Activated T-helper 2 cell treated with anti-CD3 and anti-CD28 coated beads, Interferon-gamma antibody, Interleukin-2, Interleukin-4, amounts not matched to agents 10 μg/mL and 5 μg/mL and 100 μg/mL, durations not matched to agents 14 hours and 24 hours and 36 hours (primary cell): ENCODE data around the gene DCAF10. TPM values are rescaled to one million over a fixed set of nuclear protein-coding genes. Genes with fewer than 3 reads are reported as not detected.

Experiments
- DNase-seq: peaks from one replicate; pipeline ENCODE4 v3.0.0; 2021; ENCODE audit warnings: low spot score
- H3K27ac Mint-ChIP-seq: one replicate; pipeline ENCODE4 v1.8.0; 2021; ENCODE audit warnings: mixed read lengths
- H3K27me3 Mint-ChIP-seq: one replicate; pipeline ENCODE4 v1.8.0; 2021; ENCODE audit warnings: low read depth, mixed read lengths
- H3K36me3 Mint-ChIP-seq: one replicate; pipeline ENCODE4 v1.8.0; 2021; ENCODE audit warnings: low read depth, mixed read lengths
- H3K4me1 Mint-ChIP-seq: one replicate; pipeline ENCODE4 v1.8.0; 2021; ENCODE audit warnings: low read depth, mixed read lengths
- H3K4me3 Mint-ChIP-seq: one replicate; pipeline ENCODE4 v1.8.0; 2021; ENCODE audit warnings: low read depth, mild to moderate bottlenecking, moderate library complexity, mixed read lengths
- H3K9me3 Mint-ChIP-seq: one replicate; pipeline ENCODE4 v1.8.0; 2021; ENCODE audit warnings: mixed read lengths
- intact Hi-C: fragments of 100-400 bp; cut with micrococcal nuclease; formaldehyde crosslinking; loops from one replicate; pipeline ENCODE4 v1.15.1; 2023
- total RNA-seq: library from RNA; stranded (reverse); gene quantifications from 2 replicates; pipeline ENCODE4 v1.2.3, GENCODE V29; 2022

Gene DCAF10
- total RNA-seq, 1 donor from 2014 or later: 17.4 TPM

DNA sequence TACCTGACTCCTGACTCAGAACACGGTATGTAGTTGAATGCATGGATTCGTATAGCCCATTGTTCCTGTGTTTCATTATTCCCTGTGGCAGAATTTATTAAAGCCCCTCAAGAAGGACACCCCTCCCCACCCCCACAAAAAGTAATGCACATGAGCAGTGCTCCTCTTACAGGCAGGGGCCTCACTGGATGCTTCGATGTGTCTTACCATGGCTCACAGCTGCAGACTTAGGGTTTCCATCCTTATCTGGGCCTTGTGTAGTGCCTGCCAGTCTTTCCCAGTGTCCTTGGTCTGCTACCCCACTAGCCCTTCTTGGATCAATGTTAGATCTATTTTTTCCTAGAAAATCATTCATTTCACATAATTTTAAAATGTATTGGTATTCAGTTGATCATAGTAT, 30.6 kb upstream of the DCAF10 start:
- no peaks in the 10 kb centered on the region for H3K4me1 Mint-ChIP-seq
- intact Hi-C loops: no loop called here
- DNase-seq: no peak
- H3K9me3 Mint-ChIP-seq: no peaks in the 10 kb centered on the region
- peaks cover 66% of the 10 kb centered on the region for H3K36me3 Mint-ChIP-seq
- H3K27ac Mint-ChIP-seq: no peak overlapping the region
- H3K4me3 Mint-ChIP-seq: no peak overlapping the region
- H3K27me3 Mint-ChIP-seq: no peaks in the 10 kb centered on the region

GRCh38 chr9:37775216-37775919, 25.2 kb upstream of the DCAF10 start:
- Mint-ChIP-seq H3K4me1 (no peaks in the 10 kb centered on the region), H3K27me3 (no peaks in the 10 kb centered on the region), H3K9me3 (no peaks in the 10 kb centered on the region), H3K36me3 (peaks cover 70% of the 10 kb centered on the region), H3K27ac (no peak overlapping the region), H3K4me3 (no peak overlapping the region)
- no peak for DNase-seq
- intact Hi-C loops: no loop called here

- Mint-ChIP-seq H3K4me1 (no peaks in the 10 kb centered on the region), H3K4me3 (no peak overlapping the region), H3K9me3 (no peaks in the 10 kb centered on the region), H3K27ac (no peak overlapping the region), H3K27me3 (no peaks in the 10 kb centered on the region), H3K36me3 (peaks cover 74% of the 10 kb centered on the region)
- intact Hi-C loops: no loop called here
- DNase-seq: no peak
These were observed 24.3 kb upstream of the DCAF10 start for GRCh38 chr9:37776328-37776727.

DNA sequence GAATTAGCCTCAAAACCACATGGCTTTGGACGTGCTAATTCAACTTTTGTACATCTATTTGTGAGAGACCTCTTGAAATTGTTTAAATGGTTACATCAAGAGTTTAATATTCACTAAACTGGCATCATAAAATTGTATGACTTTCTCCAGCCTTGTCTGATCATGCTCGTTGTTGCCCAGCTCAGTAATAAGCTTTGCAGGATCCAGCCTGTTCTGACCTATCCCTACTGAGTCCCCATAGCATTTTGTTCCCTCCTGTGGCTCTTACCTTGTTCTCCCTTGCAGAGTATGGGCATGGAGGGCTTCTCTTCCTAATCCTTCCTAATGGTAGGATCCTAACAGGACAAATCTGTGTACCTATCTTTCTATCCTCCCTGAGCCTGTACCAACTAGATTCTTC, 22.1 kb upstream of the DCAF10 start:
- Mint-ChIP-seq H3K4me3 (no peak overlapping the region), H3K27ac (no peak overlapping the region)

GRCh38 chr9:37784291-37784615, 16.3 kb upstream of the DCAF10 start:
- Mint-ChIP-seq H3K36me3 (peaks cover 50% of the 10 kb centered on the region), H3K27ac (peak overlapping the region; percentile 96)
- no peak for DNase-seq

More for the DNA sequence above, 22.1 kb upstream of the DCAF10 start:
- H3K27me3 Mint-ChIP-seq: no peaks in the 10 kb centered on the region
- H3K36me3 Mint-ChIP-seq: peaks cover 80% of the 10 kb centered on the region
- no peaks in the 10 kb centered on the region for H3K9me3 Mint-ChIP-seq
- intact Hi-C loops: no loop called here
- no peak for DNase-seq
- peaks cover 18% of the 10 kb centered on the region for H3K4me1 Mint-ChIP-seq

GRCh38 chr9:37784616-37785483, 15.7 kb upstream of the DCAF10 start, which contains the start of gene EXOSC3:
Gene EXOSC3, minus strand, starts transcription at chr9:37785064. Its CDS starts 20 bp downstream, at chr9:37785044.
- Mint-ChIP-seq H3K27ac (peak within 1 kb of the TSS; percentile 96), H3K9me3 (no peaks in the 10 kb centered on the region), H3K4me1 (peaks cover 29% of the 10 kb centered on the region), H3K27me3 (no peaks in the 10 kb centered on the region), H3K4me3 (peak within 1 kb of the TSS; percentile 98), H3K36me3 (peaks cover 44% of the 10 kb centered on the region)
- intact Hi-C loops: loop anchor here (1.0 to 10.0 kb wide), 3 partner anchors 15 to 320 kb away; partner anchors contain the start of genes DCAF10, TRMT10B and ZBTB5
- peak; percentile 85 for DNase-seq

More at GRCh38 chr9:37784291-37784615, 16.3 kb upstream of the DCAF10 start:
- Mint-ChIP-seq H3K4me3 (peak overlapping the region; percentile 98), H3K27me3 (no peaks in the 10 kb centered on the region), H3K9me3 (no peaks in the 10 kb centered on the region), H3K4me1 (peaks cover 29% of the 10 kb centered on the region)
- intact Hi-C loops: loop anchor here (2.0 to 10.0 kb wide), 2 partner anchors 31 to 319 kb away; partner anchors contain the start of genes TRMT10B and ZBTB5

DNA sequence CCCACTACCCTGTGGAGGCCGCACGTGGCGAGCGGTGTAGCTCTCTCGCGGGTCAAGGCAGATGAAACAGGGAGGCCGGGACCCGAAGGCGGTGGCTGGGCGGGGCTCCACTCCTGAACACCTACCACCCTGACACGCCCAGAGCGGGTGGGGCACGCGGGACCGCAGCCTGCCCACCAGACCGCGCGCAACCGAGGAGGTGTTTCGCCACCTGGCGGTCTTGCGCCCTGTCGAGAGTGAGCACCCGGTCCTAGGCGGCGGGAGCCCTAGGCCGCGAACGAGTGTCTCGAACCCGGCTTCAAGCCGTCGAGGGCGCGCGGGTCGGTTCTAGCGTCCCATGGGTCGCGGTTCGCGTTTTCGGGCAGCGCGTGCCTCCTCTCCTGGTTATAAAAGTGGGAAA, 13.5 kb upstream of the DCAF10 start:
- intact Hi-C loops: loop anchor here (10.0 kb wide), 1 partner anchor 322 kb away; the partner anchor contains the start of gene ZBTB5
- Mint-ChIP-seq H3K27ac (no peak overlapping the region), H3K4me3 (no peak overlapping the region), H3K4me1 (peaks cover 26% of the 10 kb centered on the region), H3K27me3 (no peaks in the 10 kb centered on the region), H3K9me3 (no peaks in the 10 kb centered on the region), H3K36me3 (peaks cover 24% of the 10 kb centered on the region)
- no peak for DNase-seq

DNA sequence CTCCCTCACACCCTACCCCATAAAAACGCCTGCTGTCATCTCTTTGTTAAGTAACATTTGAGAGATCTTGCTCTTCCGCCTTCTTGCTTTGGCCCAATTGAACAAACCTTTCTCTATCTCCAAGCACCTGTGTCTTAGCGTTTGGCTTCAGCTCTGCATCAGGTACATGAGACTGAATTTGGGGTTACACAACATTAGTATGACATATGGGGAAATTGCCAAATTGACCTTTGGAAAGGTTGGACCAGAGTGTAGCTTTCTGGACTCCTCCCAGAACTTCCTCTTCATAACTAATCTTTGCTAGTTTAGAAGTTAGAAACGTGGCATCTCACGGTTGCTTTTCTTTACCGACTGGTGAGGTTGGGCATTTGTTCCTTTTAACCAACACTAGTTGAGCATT, 12.3 kb upstream of the DCAF10 start:
- intact Hi-C loops: loop anchor here (10.0 kb wide), 1 partner anchor 324 kb away; the partner anchor contains the start of gene ZBTB5
- no peaks in the 10 kb centered on the region for H3K27me3 Mint-ChIP-seq
- peaks cover 13% of the 10 kb centered on the region for H3K36me3 Mint-ChIP-seq
- no peak overlapping the region for H3K4me3 Mint-ChIP-seq
- H3K4me1 Mint-ChIP-seq: peaks cover 16% of the 10 kb centered on the region
- H3K27ac Mint-ChIP-seq: no peak overlapping the region
- H3K9me3 Mint-ChIP-seq: no peaks in the 10 kb centered on the region
- no peak for DNase-seq

GRCh38 chr9:37790096-37790495, 10.5 kb upstream of the DCAF10 start:
- H3K36me3 Mint-ChIP-seq: peaks cover under 1% of the 10 kb centered on the region
- H3K27ac Mint-ChIP-seq: no peak overlapping the region
- intact Hi-C loops: no loop called here
- DNase-seq: no peak
- no peaks in the 10 kb centered on the region for H3K9me3 Mint-ChIP-seq
- peaks cover under 1% of the 10 kb centered on the region for H3K27me3 Mint-ChIP-seq
- peaks cover 7% of the 10 kb centered on the region for H3K4me1 Mint-ChIP-seq
- H3K4me3 Mint-ChIP-seq: no peak overlapping the region

- Mint-ChIP-seq H3K4me1 (peaks cover 3% of the 10 kb centered on the region), H3K9me3 (no peaks in the 10 kb centered on the region), H3K36me3 (no peaks in the 10 kb centered on the region), H3K27me3 (peaks cover 4% of the 10 kb centered on the region), H3K27ac (no peak overlapping the region), H3K4me3 (no peak overlapping the region)
- DNase-seq: no peak
- intact Hi-C loops: no loop called here
These were observed 8.5 kb upstream of the DCAF10 start for GRCh38 chr9:37792122-37792521.

GRCh38 chr9:37796232-37796631, 4.4 kb upstream of the DCAF10 start:
- Mint-ChIP-seq H3K9me3 (no peaks in the 10 kb centered on the region), H3K27ac (no peak overlapping the region), H3K27me3 (peaks cover 4% of the 10 kb centered on the region), H3K4me3 (no peak overlapping the region), H3K36me3 (peaks cover 6% of the 10 kb centered on the region), H3K4me1 (peaks cover 16% of the 10 kb centered on the region)
- no peak for DNase-seq
- intact Hi-C loops: no loop called here

DNA sequence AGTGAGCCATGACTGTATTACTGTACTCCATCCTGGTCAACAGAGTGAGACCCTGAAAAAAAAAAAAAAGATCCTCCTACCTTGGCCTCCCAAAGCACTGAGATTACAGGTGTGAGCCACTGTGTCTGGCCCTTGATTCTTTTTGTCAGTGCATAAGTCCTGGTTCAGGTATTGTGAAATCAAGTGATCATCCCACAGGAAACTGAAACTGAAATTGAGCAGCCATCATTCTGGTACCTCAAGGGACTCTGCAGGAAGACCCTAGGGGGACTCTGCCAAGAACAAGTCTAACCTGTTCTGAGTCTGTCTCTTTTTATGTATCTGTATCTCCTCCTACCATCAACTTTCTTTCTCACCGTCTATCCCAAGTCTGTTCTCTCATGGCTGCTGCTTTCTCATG, 1.9 kb upstream of the DCAF10 start:
- intact Hi-C loops: no loop called here
- Mint-ChIP-seq H3K4me3 (peak overlapping the region; percentile 89), H3K27me3 (peaks cover 4% of the 10 kb centered on the region), H3K9me3 (no peaks in the 10 kb centered on the region), H3K4me1 (peaks cover 28% of the 10 kb centered on the region), H3K36me3 (peaks cover 14% of the 10 kb centered on the region), H3K27ac (peak overlapping the region; percentile 34)
- DNase-seq: no peak
